ENCODE results near the gene TKTL1.

DNA sequence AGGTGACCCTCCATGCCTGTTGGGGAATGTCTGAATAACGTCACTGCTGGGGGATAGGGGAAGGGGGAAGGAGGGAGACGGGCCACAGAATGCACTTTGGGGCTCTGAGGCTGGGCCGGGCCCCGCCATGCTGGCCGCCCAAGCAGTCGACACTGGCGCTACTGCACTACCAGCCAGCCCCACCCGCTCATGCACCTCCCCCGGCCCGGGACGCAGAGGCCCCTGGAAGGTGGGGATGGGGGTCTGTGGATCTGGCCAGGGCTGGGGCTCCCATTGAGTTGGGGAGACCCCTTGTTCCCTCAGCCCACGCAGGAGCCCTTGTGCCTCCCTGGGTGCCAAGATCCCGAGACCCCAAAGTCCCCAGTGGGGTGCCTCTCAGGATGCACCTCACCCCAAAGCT, 61.0 kb downstream of the TKTL1 start:
- TF ChIP-seq, protein P1, sequence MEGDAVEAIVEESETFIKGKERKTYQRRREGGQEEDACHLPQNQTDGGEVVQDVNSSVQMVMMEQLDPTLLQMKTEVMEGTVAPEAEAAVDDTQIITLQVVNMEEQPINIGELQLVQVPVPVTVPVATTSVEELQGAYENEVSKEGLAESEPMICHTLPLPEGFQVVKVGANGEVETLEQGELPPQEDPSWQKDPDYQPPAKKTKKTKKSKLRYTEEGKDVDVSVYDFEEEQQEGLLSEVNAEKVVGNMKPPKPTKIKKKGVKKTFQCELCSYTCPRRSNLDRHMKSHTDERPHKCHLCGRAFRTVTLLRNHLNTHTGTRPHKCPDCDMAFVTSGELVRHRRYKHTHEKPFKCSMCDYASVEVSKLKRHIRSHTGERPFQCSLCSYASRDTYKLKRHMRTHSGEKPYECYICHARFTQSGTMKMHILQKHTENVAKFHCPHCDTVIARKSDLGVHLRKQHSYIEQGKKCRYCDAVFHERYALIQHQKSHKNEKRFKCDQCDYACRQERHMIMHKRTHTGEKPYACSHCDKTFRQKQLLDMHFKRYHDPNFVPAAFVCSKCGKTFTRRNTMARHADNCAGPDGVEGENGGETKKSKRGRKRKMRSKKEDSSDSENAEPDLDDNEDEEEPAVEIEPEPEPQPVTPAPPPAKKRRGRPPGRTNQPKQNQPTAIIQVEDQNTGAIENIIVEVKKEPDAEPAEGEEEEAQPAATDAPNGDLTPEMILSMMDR (IDR thresholded peaks at IDR 0.05) = no peak
- no peak for TF ChIP-seq POLR2AphosphoS5 (IDR thresholded peaks at IDR 0.05)
- TF ChIP-seq EP300 (IDR thresholded peaks at IDR 0.05; ENCODE audit: low read depth) = no peak

Data from transverse colon (tissue), 4 donors.